MCF 10A (cell line): Measurements from ENCODE around the gene PCIF1. TPM values are rescaled to one million over a fixed set of nuclear protein-coding genes. Genes with fewer than 3 reads are reported as not detected.

Experiments used
- BruUV-seq: library from RNA; stranded (reverse); fragments of 400-500 nt; replicated peaks from 2 replicates; lab custom pipeline; 2021; lab: Mats Ljungman, UMichigan
- CTCF ChIA-PET: fragments of 300-600 bp; sonication (Branson Sonifier 250); formaldehyde crosslinking; extraction: SDS; loops from one replicate; lab custom pipeline; 2021; ENCODE audit warnings: antibody characterized with exemption, inconsistent platforms; lab: Yijun Ruan, JAX
- POLR2A ChIA-PET: fragments of 300-600, 350-650 bp; sonication (Branson Sonifier 250); formaldehyde crosslinking; extraction: SDS; loops from one replicate; lab custom pipeline; 2020; ENCODE audit warnings: antibody characterized with exemption, inconsistent platforms; lab: Yijun Ruan, JAX
- DNase-seq: peaks from one replicate; pipeline ENCODE4 v3.0.0-alpha.2; 2018; ENCODE audit not compliant: unreplicated experiment
- H3K27ac Mint-ChIP-seq: one replicate; pipeline ENCODE4 v1.8.0; 2022; ENCODE audit warnings: mild to moderate bottlenecking, low read depth, mixed read lengths; ENCODE audit not compliant: unreplicated experiment
- H3K27me3 Mint-ChIP-seq: one replicate; pipeline ENCODE4 v1.8.0; 2022; ENCODE audit warnings: mixed read lengths; ENCODE audit not compliant: insufficient read depth, unreplicated experiment
- H3K36me3 Mint-ChIP-seq: one replicate; pipeline ENCODE4 v1.8.0; 2022; ENCODE audit warnings: mild to moderate bottlenecking, moderate library complexity, mixed read lengths; ENCODE audit not compliant: insufficient read depth, unreplicated experiment
- H3K4me1 Mint-ChIP-seq: one replicate; pipeline ENCODE4 v1.8.0; 2022; ENCODE audit warnings: mixed read lengths; ENCODE audit not compliant: insufficient read depth, unreplicated experiment
- H3K4me3 Mint-ChIP-seq: one replicate; pipeline ENCODE4 v1.8.0; 2022; ENCODE audit warnings: mild to moderate bottlenecking, moderate library complexity, mixed read lengths; ENCODE audit not compliant: unreplicated experiment
- H3K9me3 Mint-ChIP-seq: one replicate; pipeline ENCODE4 v1.8.0; 2022; ENCODE audit warnings: mixed read lengths; ENCODE audit not compliant: unreplicated experiment
- CTCF ChIP-seq: fragments of 200-600 bp; IDR thresholded peaks from one replicate; pipeline ENCODE4 v1.8.0; 2022; ENCODE audit warnings: antibody characterized with exemption, mild to moderate bottlenecking; ENCODE audit not compliant: unreplicated experiment
- intact Hi-C: fragments of 100-400 bp; cut with micrococcal nuclease; formaldehyde crosslinking; loops from 2 replicates; pipeline ENCODE4 v1.14.1; 2022
- total RNA-seq: library from RNA; stranded (reverse); gene quantifications from 2 replicates; pipeline ENCODE4 v1.2.3, GENCODE V29; 2022

The PCIF1 gene
- total RNA-seq, 1 experiment from 2014 or later = 20.5 TPM

- Mint-ChIP-seq H3K36me3 (peaks cover 54% of the 10 kb centered on the region), H3K27ac (no peak overlapping the region), H3K9me3 (no peaks in the 10 kb centered on the region), H3K27me3 (no peaks in the 10 kb centered on the region), H3K4me3 (no peak overlapping the region), H3K4me1 (peaks cover 15% of the 10 kb centered on the region)
- no peak for TF ChIP-seq CTCF
- BruUV-seq = no TSS peak
- intact Hi-C loops = no loop called here
- DNase-seq = no peak
- POLR2A ChIA-PET = interaction anchor here (1.1 to 4.7 kb wide), 3 partner anchors 9 to 31 kb away, joined by 3 to 18 read pairs (median 6); partner anchors contain the start of gene ZNF335
- CTCF ChIA-PET = interaction anchor here (0.5 to 2.1 kb wide), 5 partner anchors 11 to 141 kb away, joined by 3 to 9 read pairs (median 4); no protein-coding TSS in a partner anchor
Observed at GRCh38 chr20:45940053-45940452, 5.6 kb downstream of the PCIF1 start.

- Mint-ChIP-seq H3K4me1 (peaks cover 17% of the 10 kb centered on the region), H3K27me3 (no peaks in the 10 kb centered on the region), H3K9me3 (no peaks in the 10 kb centered on the region), H3K4me3 (no peak overlapping the region), H3K27ac (no peak overlapping the region), H3K36me3 (peaks cover 51% of the 10 kb centered on the region)
- no TSS peak for BruUV-seq
- ChIA-PET POLR2A (interaction anchor here (0.6 to 1.1 kb wide), 3 partner anchors 13 to 148 kb away, joined by 3 to 6 read pairs (median 3); partner anchors contain the start of gene ZNF335), CTCF (interaction anchor here (0.5 to 2.1 kb wide), 4 partner anchors 11 to 142 kb away, joined by 3 to 9 read pairs (median 4); no protein-coding TSS in a partner anchor)
- intact Hi-C loops = no loop called here
- TF ChIP-seq CTCF = no peak
- DNase-seq = no peak
Observed at GRCh38 chr20:45940469-45940868, 6.0 kb downstream of the PCIF1 start.

GRCh38 chr20:45943613-45944012 lies 9.1 kb downstream of the PCIF1 start:
- Mint-ChIP-seq H3K4me3 (peak overlapping the region; percentile 55), H3K9me3 (no peaks in the 10 kb centered on the region), H3K27me3 (no peaks in the 10 kb centered on the region), H3K27ac (peak overlapping the region; percentile 85), H3K36me3 (peaks cover 75% of the 10 kb centered on the region), H3K4me1 (peaks cover 24% of the 10 kb centered on the region)
- no peak for TF ChIP-seq CTCF
- ChIA-PET CTCF (interaction anchor here (0.6 to 8.5 kb wide), 7 partner anchors 10 to 170 kb away, joined by 3 to 64 read pairs (median 4); partner anchors contain the start of gene PCIF1), POLR2A (interaction anchor here (0.6 to 4.5 kb wide), 19 partner anchors 8 to 418 kb away, joined by 3 to 117 read pairs (median 5); partner anchors contain the start of genes ACOT8, CTSA, DNTTIP1 and NEURL2)
- DNase-seq = no peak
- BruUV-seq = no TSS peak
- intact Hi-C loops = loop anchor here (1.0 kb wide), 1 partner anchor 8 kb away; no protein-coding TSS in a partner anchor

GRCh38 chr20:45944151-45944964 lies 9.9 kb downstream of the PCIF1 start:
- BruUV-seq = no TSS peak
- CTCF ChIA-PET = interaction anchor here (0.6 to 8.5 kb wide), 13 partner anchors 8 to 769 kb away, joined by 3 to 64 read pairs (median 4); partner anchors contain the start of gene PCIF1
- Mint-ChIP-seq H3K9me3 (no peaks in the 10 kb centered on the region), H3K36me3 (peaks cover 79% of the 10 kb centered on the region), H3K27ac (peak overlapping the region; percentile 85), H3K27me3 (no peaks in the 10 kb centered on the region), H3K4me3 (peak overlapping the region; percentile 55), H3K4me1 (peaks cover 24% of the 10 kb centered on the region)
- TF ChIP-seq CTCF = no peak
- DNase-seq = peak; percentile 84
- POLR2A ChIA-PET = interaction anchor here (0.6 to 4.5 kb wide), 24 partner anchors 9 to 419 kb away, joined by 3 to 117 read pairs (median 4); partner anchors contain the start of genes ACOT8, CTSA, DNTTIP1 and NEURL2
- intact Hi-C loops = loop anchor here (1.0 kb wide), 1 partner anchor 9 kb away; no protein-coding TSS in a partner anchor
